Left kidney (tissue), 2 donors: ENCODE results near the gene CALCA. TPM values are rescaled to one million over a fixed set of nuclear protein-coding genes. Genes with fewer than 3 reads are reported as not detected.

ENCODE experiments used
- DNase-seq: peaks from one replicate; pipeline ENCODE4 v3.0.0-alpha.2; 2013
- polyA plus RNA-seq: library from polyadenylated mRNA; unstranded; fragments of 120-200 nt; gene quantifications from one replicate; pipeline ENCODE4 v1.2.1, GENCODE V29; 2013; ENCODE audit not compliant: insufficient read length

The CALCA gene
- polyA plus RNA-seq, 1 donor: 12.3 TPM

DNA sequence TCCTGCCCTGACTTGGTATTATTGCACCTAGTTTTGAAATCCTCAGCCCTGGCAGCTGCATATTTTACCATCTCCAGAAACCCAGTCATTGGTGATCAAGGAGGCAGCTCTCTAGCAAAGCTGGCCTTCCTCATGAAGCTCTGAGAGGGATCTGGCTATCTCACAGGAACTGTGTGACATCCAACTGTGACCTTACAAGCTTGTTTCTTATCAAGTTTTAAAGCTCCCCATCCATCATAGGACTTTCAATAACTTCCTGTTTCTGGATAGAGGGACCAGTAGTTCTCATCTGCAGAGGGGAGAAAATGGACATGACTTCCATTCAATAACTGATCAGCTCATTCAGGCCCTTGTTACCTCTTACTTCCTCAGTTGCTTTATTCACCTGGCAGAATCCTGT lies 18.2 kb downstream of the CALCA start:
- DNase-seq: no peak

DNA sequence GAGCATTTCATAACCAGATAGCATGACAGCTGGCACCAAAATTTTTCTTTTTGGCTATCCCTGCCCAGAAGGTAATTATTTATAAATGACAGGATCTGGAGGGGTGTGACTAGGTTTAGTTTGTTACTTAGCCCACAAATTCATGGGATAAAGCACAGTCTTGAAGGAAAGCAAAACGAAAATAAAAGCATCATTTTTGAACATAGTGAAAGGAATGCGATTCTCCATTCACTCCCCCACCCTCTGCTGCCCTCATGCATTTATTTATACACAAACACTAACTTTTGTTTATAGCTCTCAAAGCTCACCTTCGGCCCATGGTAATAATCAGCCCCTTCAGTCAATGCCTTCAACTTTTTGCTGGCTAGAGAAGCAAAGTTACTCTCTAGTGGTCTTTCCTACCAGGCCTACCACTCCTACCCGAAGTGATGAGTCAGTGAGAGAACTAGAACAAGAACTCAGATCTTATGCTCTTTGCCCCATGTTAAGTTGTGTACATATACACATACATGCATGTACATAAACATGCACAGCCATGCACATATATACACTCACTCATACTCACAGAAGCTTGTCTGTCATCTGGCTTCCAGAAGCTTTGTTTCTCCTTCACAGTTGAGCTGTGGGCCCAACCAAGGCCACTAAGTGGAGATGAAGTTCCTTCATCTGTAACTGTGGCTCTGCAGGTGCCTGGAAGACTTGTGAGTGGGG lies 22.6 kb downstream of the CALCA start:
- no peak for DNase-seq

DNA sequence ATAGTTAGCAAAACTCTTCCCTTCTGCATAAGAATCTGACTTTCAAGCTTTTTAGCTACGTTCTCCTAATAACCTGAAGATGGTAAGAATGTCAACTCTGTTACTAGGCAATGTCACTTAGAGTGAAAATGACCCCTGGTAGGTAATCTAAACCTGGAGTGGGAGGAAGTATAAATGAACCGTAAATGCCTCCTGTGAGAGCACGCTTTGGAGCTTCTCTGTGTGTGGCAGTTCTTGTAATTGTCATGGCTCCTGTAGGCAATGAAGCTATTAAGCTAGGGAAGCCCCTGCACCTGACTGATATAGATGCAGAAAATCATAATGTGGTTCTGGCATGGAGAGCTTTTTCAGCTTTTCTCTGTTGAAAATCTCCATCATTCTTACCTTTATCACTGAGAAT lies 29.4 kb downstream of the CALCA start:
- DNase-seq: peak; percentile 12

DNA sequence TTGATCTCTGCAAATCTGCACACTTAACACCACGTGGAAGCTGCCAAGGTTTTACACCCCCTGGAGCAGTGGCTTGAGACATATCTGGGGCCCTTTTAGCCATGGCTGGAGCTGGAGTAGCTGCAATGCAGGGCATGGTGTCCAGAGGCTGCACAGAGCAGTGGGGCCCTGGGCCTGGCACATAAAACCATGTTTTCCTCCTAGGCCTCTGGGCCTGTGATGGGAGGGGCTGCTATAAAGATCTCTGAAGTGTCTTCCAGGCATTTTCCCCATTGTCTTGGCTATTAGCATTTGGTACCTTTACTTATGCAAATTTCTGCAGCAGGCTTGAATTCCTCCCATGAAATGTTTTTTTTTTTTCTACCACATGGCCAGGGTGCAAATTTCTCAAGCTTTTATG lies 33.2 kb downstream of the CALCA start:
- no peak for DNase-seq

DNA sequence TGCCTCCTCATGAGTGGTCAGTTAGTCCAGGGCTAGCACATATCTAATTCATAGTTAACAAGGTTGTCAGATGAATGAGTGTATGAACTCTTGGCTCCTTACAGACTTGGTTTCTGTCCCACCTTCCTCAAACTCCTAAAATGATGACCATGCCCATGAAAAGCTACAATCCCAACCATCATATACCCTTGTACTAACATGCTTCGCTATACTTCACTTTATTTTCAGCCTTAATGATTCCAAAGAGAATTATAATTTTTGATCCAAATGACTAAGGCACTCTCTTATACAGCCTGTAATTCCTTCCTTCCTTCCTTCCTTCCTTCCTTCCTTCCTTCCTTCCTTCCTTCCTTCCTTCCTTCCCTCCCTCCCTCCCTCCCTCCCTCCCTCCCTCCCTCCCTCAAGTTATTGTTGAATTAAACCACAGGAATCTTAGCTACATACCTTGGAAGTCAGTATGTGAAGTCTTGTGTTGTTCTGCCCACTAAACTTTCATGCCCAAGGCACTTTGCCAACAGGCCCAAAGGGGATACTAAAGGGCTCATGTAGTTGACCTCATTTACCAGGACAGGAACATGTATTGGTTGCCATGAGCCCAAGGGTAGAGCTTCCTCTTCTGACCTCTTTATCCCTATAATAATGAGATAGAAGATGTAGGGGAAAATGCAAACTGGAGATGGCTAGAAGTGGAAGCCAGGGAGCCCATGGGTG lies 37.4 kb downstream of the CALCA start:
- DNase-seq: no peak

DNA sequence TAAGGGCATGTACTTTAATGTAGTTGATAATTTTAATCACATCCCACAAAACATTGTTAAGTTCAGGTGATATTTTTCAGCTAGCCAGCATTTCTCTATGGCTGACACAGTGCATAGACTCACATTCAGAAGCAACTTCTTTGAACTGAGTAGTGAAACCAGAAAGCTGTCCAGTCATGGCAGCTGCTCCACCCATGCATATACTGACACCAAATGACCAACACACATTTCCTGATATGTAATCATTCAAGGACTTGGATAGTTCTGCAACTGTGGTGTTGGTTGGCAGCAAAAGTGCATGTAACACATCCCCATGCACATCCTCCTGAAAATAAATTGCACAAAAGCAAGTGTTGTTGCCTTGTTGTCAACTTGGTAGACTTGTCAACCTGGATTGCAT lies 39.7 kb downstream of the CALCA start:
- no peak for DNase-seq

DNA sequence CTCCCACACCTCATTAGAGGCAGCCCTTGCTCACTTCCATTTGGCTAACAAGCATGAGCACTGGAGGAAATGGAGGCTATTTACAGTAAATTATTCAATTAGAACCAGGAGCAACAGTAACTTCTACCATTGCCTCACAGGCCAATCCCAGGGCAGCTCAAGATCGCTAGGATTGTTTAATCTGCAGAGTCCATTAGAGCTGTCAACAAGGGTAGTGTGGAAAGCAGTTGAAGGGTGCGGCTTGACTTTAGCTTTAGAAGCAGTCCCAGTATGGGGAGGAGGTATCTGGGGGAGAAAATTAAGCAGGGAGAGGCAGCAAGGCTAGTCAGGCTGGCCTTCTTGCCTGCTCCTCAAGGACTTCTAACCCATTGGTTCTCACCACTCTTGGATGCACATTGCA lies 41.8 kb downstream of the CALCA start:
- no peak for DNase-seq

DNA sequence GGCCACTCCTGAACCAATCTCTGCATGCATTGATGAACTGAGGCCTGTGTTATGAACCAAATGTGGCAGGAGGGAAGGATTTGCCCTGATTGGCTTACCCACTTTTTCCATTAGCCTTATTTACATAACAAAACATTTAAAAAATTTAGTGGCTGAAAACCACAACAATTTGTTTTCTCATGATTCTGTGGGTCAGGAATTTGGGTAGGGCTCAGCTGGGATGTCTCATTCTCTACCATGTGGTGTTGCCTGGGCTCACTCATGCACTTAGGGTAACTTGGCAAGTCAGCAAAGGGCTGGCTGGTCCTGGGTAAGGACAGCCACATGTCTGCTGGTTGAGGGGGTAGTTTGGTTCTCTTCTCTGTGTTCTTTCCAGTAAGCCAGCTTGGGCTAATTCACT lies 45.0 kb downstream of the CALCA start:
- no peak for DNase-seq

DNA sequence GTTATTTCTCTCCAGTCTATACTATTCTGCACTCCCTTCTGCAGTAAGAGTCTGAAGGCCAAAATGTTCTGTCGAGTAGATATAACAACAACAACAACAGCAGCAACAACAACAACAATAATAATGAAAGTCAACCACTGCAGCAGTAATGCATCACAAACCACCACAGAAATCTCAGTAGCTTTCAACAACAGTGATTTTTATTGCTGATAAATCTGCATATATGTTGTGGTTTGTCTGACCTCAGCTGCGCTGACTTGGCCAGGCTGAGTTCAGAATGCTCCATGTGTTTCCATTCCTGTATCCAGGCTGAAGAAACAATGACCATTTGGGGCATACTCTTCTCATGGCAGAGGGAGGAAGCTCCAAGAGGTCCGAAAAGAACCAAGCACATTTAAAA lies 47.8 kb downstream of the CALCA start:
- DNase-seq: no peak

Other genes starting within 250 kb of the CALCA start
- 27.3 TPM for gene CYP2R1, start 80.1 kb downstream of the CALCA start, polyA plus RNA-seq
- gene CALCB, start 101.2 kb upstream of the CALCA start, polyA plus RNA-seq: 4.4 TPM
- 0.73 TPM for gene INSC, start 142.6 kb upstream of the CALCA start, polyA plus RNA-seq